Ovary (tissue), 9 donors: ENCODE results near the gene FOSL2. TPM values are rescaled to one million over a fixed set of nuclear protein-coding genes. Genes with fewer than 3 reads are reported as not detected.

ENCODE experiments used
- DNase-seq, 5 donors: peaks; one replicate each; pipeline ENCODE4 v3.0.0-alpha.2; 2019 to 2020
- H3K27ac ChIP-seq, 2 donors: fragments of 200-600 bp; one replicate each; pipeline versions ENCODE4 v1.5.1 to v1.8.0; 2019 to 2022
- H3K27me3 ChIP-seq: fragments of 200-600 bp; one replicate; pipeline ENCODE4 v1.8.0; 2022
- H3K36me3 ChIP-seq: fragments of 200-600 bp; sonication (generic); one replicate; pipeline ENCODE4 v1.5.1; 2019
- H3K4me1 ChIP-seq: one replicate; pipeline ENCODE4 v1.8.1; 2013; ENCODE audit warnings: mild to moderate bottlenecking, moderate library complexity; ENCODE audit not compliant: insufficient read depth
- H3K4me3 ChIP-seq: fragments of 200-600 bp; sonication (generic); one replicate; pipeline ENCODE4 v1.5.1; 2017
- H3K9me3 ChIP-seq, 2 donors: fragments of 200-600 bp in 1 of 2; sonication (generic) in 1 of 2; one replicate each; pipeline versions ENCODE4 v1.5.1 to v1.8.1; 2013 to 2019; ENCODE audit warnings: mild to moderate bottlenecking in 1 of 2, moderate library complexity in 1 of 2
- EP300 ChIP-seq: sonication (generic); formaldehyde crosslinking; IDR thresholded peaks from one replicate; pipeline ENCODE4 v1.6.1; 2017; ENCODE audit warnings: antibody characterized with exemption
- POLR2A ChIP-seq: fragments of 450-650 bp; IDR thresholded peaks from one replicate; pipeline ENCODE4 v1.6.1; 2017; ENCODE audit warnings: antibody characterized with exemption, mild to moderate bottlenecking, moderate library complexity
- WGBS, 3 donors: extraction: QIAGEN DNeasy Blood & Tissue Kit in 1 of 3; methylation state at CpG; one replicate each; pipeline versions ENCODE4 v1.1.5 to v1.1.7; 2013 to 2017; 5-methylcytosine and 5-hydroxymethylcytosine counted together
- intact Hi-C, 4 donors: fragments of 100-400 bp; cut with DNase I; formaldehyde crosslinking; loops; one replicate each; pipeline versions ENCODE4 v1.11.0 to v1.15.1; 2022 to 2023
- polyA plus RNA-seq, 2 donors: library from polyadenylated mRNA; stranded (reverse); fragments of 200-250 nt in 1 of 2; fragments of 350-450 nt in 1 of 2; fragmentation: Illumina TruSeq in 1 of 2; extraction: RNeasy Lipid Tissue Mini Kit (QIAGEN cat#74804) in 1 of 2; gene quantifications; one replicate each; pipeline ENCODE4 v1.2.3, GENCODE V29; 2013 to 2014
- total RNA-seq, 7 donors: library from RNA; depleted of rRNA in 2 of 7; stranded (reverse); fragments of >200 nt in 2 of 7; fragmentation: NEBNext Ultra II Directional in 3 of 7; extraction: Animal tissue kit (Norgen Biotek cat#: 25700) in 3 of 7; gene quantifications; one replicate each; pipeline versions ENCODE4 v1.1.0 to v1.2.4, GENCODE V29; 2016 to 2023
- TF ChIP-seq, protein P1 (sequence below), 3 donors: fragments of 450-650 bp in 2 of 3; fragments of 200-600 bp in 1 of 3; IDR thresholded peaks; one replicate each; pipeline versions ENCODE4 v1.5.1 to v1.8.0; 2016 to 2022; ENCODE audit warnings: antibody characterized with exemption in 3 of 3, mild to moderate bottlenecking in 1 of 3
- donor health status: DM: no; HTN: no; CAD: no; lungs with moderate emphysema.
- donor health status: DM: no; HTN: no; CAD: no.
- donor health status: Bipolar disorder and iron deficiency.
- donor health status: DM: yes; HTN: yes; CAD: no.
- donor health status: DM: no; HTN: no; CAD: no.
- donor health status: DM: yes; HTN: yes; CAD: no.

Gene FOSL2
- total and polyA plus RNA-seq, 9 donors = 56.2 to 322 (median 146) TPM

DNA sequence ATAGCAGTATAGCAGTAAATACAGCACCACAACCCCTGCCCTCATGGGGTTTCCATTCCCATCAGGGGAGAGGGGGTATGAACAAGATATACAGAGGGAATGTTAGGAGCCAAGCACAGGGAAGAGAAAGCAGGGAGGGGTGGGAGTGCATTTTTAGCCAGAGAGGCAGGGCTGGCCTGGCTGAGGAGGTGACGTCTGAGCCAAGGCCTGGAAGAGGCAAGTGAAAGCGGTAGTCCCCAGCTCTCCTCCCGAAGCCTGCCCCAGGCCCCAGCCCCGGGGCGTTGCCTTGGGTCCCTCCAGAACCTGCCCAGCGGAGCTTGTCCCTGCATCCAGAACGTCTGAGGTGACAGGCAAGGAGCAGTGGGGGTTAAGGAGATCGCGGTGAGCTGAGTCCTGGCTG is 45.1 kb upstream of the FOSL2 start:
- no peaks in the 10 kb centered on the region for H3K27me3 ChIP-seq
- H3K9me3 ChIP-seq = no peaks in the 10 kb centered on the region
- TF ChIP-seq POLR2A (no peak), EP300 (no peak)
- TF ChIP-seq, protein P1, sequence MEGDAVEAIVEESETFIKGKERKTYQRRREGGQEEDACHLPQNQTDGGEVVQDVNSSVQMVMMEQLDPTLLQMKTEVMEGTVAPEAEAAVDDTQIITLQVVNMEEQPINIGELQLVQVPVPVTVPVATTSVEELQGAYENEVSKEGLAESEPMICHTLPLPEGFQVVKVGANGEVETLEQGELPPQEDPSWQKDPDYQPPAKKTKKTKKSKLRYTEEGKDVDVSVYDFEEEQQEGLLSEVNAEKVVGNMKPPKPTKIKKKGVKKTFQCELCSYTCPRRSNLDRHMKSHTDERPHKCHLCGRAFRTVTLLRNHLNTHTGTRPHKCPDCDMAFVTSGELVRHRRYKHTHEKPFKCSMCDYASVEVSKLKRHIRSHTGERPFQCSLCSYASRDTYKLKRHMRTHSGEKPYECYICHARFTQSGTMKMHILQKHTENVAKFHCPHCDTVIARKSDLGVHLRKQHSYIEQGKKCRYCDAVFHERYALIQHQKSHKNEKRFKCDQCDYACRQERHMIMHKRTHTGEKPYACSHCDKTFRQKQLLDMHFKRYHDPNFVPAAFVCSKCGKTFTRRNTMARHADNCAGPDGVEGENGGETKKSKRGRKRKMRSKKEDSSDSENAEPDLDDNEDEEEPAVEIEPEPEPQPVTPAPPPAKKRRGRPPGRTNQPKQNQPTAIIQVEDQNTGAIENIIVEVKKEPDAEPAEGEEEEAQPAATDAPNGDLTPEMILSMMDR (IDR thresholded peaks at IDR 0.05) = no peak
- H3K27ac ChIP-seq = no peak overlapping the region
- DNase-seq = peak in 1 of 5 donors; percentile 35
- H3K4me1 ChIP-seq = peaks cover 9% of the 10 kb centered on the region
- intact Hi-C loops = loop anchor here in 1 of 4 donors (5.0 kb wide), 1 partner anchor 40 kb away; no protein-coding TSS in a partner anchor
- H3K4me3 ChIP-seq = no peak overlapping the region
- no peaks in the 10 kb centered on the region for H3K36me3 ChIP-seq
- 60 to 79% (median 74%) methylated on average over 9 of the region's 9 CpGs for WGBS, 3 donors

GRCh38 chr2:28348149-28348567 is 44.5 kb upstream of the FOSL2 start:
- TF ChIP-seq POLR2A (no peak), EP300 (no peak)
- TF ChIP-seq, protein P1 (IDR thresholded peaks at IDR 0.05) = no peak
- intact Hi-C loops = loop anchor here in 1 of 4 donors (5.0 kb wide), 1 partner anchor 39 kb away; no protein-coding TSS in a partner anchor
- Histone ChIP-seq H3K4me1 (peaks cover 9% of the 10 kb centered on the region), H3K27me3 (no peaks in the 10 kb centered on the region), H3K27ac (no peak overlapping the region), H3K36me3 (no peaks in the 10 kb centered on the region), H3K9me3 (no peaks in the 10 kb centered on the region), H3K4me3 (no peak overlapping the region)
- DNase-seq = peak in 1 of 5 donors; percentile 32
- WGBS, 3 donors = 78 to 91% (median 87%) methylated on average over 9 to 10 of the region's 10 CpGs

- Histone ChIP-seq H3K36me3 (no peaks in the 10 kb centered on the region), H3K9me3 (no peaks in the 10 kb centered on the region), H3K4me3 (no peak overlapping the region), H3K27ac (no peak overlapping the region), H3K4me1 (peaks cover 8% of the 10 kb centered on the region), H3K27me3 (no peaks in the 10 kb centered on the region)
- DNase-seq = no peak
- 93 to 95% (median 95%) methylated on average over 11 of the region's 11 CpGs for WGBS, 3 donors
- TF ChIP-seq POLR2A (no peak), EP300 (no peak)
- TF ChIP-seq, protein P1 (IDR thresholded peaks at IDR 0.05) = no peak
- intact Hi-C loops = loop anchor here in 1 of 4 donors (5.0 kb wide), 1 partner anchor 38 kb away; no protein-coding TSS in a partner anchor
These were observed 43.7 kb upstream of the FOSL2 start for GRCh38 chr2:28348921-28349320.

DNA sequence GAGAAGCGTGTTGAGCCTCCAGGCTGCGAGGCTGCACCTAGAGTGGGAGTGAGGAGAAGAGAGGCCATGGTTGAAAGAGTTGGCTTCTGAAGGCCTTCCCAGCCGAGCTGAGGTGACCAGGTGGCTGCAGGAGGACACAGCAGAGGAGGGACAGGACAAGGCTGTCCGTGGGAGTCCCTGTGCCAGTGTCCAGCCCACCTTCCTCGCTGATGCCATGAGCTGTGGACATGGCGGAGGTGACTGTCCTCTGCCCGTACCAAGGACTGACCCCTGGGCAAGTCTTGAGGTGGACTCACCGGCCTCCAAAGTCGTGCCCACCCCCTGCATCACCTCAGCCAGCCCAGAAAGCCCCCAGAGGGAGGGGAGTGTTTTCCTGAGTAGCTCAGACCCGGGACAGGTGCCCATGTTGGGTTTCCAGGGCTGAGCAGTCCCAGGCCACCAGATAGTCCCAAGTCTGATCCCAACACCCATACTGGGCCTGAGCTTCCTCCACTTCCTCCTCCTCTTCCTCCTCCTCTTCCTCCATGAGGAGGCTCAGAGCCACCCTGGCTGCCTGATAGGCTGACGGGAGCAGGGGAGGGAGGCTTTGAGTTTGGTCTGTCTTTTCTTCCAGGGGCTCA is 43.0 kb upstream of the FOSL2 start:
- 82 to 90% (median 88%) methylated on average over 11 of the region's 11 CpGs for WGBS, 3 donors

More for the DNA sequence above, 43.0 kb upstream of the FOSL2 start:
- peak in 1 of 5 donors; percentile 29 for DNase-seq
- H3K4me1 ChIP-seq = peaks cover 4% of the 10 kb centered on the region
- intact Hi-C loops = loop anchor here in 1 of 4 donors (5.0 kb wide), 1 partner anchor 38 kb away; no protein-coding TSS in a partner anchor
- TF ChIP-seq POLR2A = no peak
- TF ChIP-seq, protein P1 (IDR thresholded peaks at IDR 0.05) = no peak
- TF ChIP-seq EP300 = no peak
- no peaks in the 10 kb centered on the region for H3K36me3 ChIP-seq
- no peak overlapping the region for H3K27ac ChIP-seq
- no peak overlapping the region for H3K4me3 ChIP-seq
- no peaks in the 10 kb centered on the region for H3K27me3 ChIP-seq
- H3K9me3 ChIP-seq = no peaks in the 10 kb centered on the region
